ENCODE measurements around the gene ATOSA.

Gene ATOSA

GRCh38 chr15:52635908-52636307, 43.3 kb downstream of the ATOSA start:
- no peak overlapping the region for H3K4me3 ChIP-seq (ENCODE audit: low read depth, low read length)
- no peak for TF ChIP-seq CTCF (IDR thresholded peaks at IDR 0.05; ENCODE audit: low read depth, low read length)
- in situ Hi-C loops (cut with HindIII; ENCODE audit: low sequenced_read_pairs) = no loop called here
- no peak for DNase-seq (ENCODE audit: low read depth, low spot score)
